HG03064 (cell line): ENCODE measurements around the gene CARD8.

ENCODE experiments used
- ATAC-seq: cut with Tn5 transposase; IDR thresholded peaks from one replicate; pipeline ENCODE4 v1.9.1; 2021; ENCODE audit warnings: low read depth; ENCODE audit not compliant: unreplicated experiment

Gene CARD8

GRCh38 chr19:48218997-48219396 is 36.7 kb downstream of the CARD8 start:
- ATAC-seq, result no peak

GRCh38 chr19:48216933-48217332 is 38.8 kb downstream of the CARD8 start:
- ATAC-seq, result no peak

GRCh38 chr19:48213959-48214358 is 41.8 kb downstream of the CARD8 start:
- ATAC-seq, result no peak

GRCh38 chr19:48210005-48210404 is 45.7 kb downstream of the CARD8 start:
- no peak for ATAC-seq

- no peak for ATAC-seq
Observed at GRCh38 chr19:48206397-48207093, 49.2 kb downstream of the CARD8 start.

- peak; percentile 67 for ATAC-seq
Observed at GRCh38 chr19:48203794-48204628, 51.7 kb downstream of the CARD8 start.

GRCh38 chr19:48203222-48203793 is 52.4 kb downstream of the CARD8 start:
- no peak for ATAC-seq

GRCh38 chr19:48196933-48197665 is 58.6 kb downstream of the CARD8 start:
- no peak for ATAC-seq

GRCh38 chr19:48196321-48196763 is 59.4 kb downstream of the CARD8 start:
- ATAC-seq, result no peak

- no peak for ATAC-seq
Observed at GRCh38 chr19:48194844-48195830, 60.6 kb downstream of the CARD8 start.

GRCh38 chr19:48194041-48194843 is 61.5 kb downstream of the CARD8 start:
- ATAC-seq, result no peak

GRCh38 chr19:48192750-48193149 is 63.0 kb downstream of the CARD8 start:
- no peak for ATAC-seq

- ATAC-seq, result no peak
Observed at GRCh38 chr19:48190885-48191284, 64.8 kb downstream of the CARD8 start.

- no peak for ATAC-seq
Observed at GRCh38 chr19:48190288-48190884, 65.3 kb downstream of the CARD8 start.

GRCh38 chr19:48186541-48186991 is 69.1 kb downstream of the CARD8 start:
- no peak for ATAC-seq

GRCh38 chr19:48186015-48186414 is 69.7 kb downstream of the CARD8 start:
- no peak for ATAC-seq

- no peak for ATAC-seq
Observed at GRCh38 chr19:48183356-48183755, 72.4 kb downstream of the CARD8 start.

- ATAC-seq, result no peak
Observed at GRCh38 chr19:48182434-48182833, 73.3 kb downstream of the CARD8 start.
